ENCODE results near the gene CELF2. TPM values are rescaled to one million over a fixed set of nuclear protein-coding genes. Genes with fewer than 3 reads are reported as not detected.

Gene CELF2
- total RNA-seq, 1 donor = 135 TPM

DNA sequence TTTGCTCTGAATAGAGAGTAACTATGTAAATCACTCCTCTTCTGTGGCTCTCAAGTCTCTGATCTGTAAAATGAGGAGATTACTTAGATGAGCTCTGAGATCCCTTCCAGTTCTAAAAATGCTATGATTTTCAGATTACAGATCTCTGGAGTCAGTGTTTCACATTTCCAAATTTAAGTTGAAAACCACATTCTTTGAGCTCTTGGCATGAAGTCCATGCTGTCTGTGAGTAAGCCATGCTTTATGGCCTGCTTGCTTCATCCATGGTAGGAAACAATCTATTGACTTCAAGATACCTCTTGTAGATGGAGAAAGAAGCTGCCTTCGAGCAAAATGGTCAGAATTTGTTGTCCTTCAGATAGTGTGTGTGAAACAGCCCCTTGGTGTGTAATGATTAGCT is 64.9 kb downstream of the CELF2 start:
- H3K9me3 ChIP-seq (ENCODE audit: low read depth, low read length) = no peaks in the 10 kb centered on the region
- no peak overlapping the region for H3K4me3 ChIP-seq (ENCODE audit: low read length)
- H3K4me1 ChIP-seq (ENCODE audit: insufficient read depth, low read length) = no peaks in the 10 kb centered on the region
- no peaks in the 10 kb centered on the region for H3K27me3 ChIP-seq (ENCODE audit: insufficient read depth, low read length)

DNA sequence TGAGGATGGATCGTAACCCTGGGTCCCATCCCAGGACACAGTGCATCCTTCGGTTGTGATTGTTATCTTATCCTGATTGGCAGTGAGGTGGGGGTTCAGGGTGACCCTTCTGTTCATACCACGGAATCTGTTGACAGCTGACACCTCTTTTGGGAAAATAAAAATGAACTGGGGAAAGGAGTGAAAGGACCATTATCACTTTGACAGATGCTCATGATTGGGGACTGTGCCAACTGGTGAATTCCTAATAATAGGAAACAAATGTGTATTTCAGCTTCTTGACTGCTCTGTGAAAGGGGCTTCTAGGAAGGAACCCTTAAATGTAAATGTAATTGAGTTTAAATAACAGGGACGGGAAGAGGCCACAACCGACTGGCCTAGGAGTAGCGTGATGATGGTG is 65.4 kb downstream of the CELF2 start:
- no peaks in the 10 kb centered on the region for H3K27me3 ChIP-seq (ENCODE audit: insufficient read depth, low read length)
- no peaks in the 10 kb centered on the region for H3K4me1 ChIP-seq (ENCODE audit: insufficient read depth, low read length)
- H3K9me3 ChIP-seq (ENCODE audit: low read depth, low read length) = no peaks in the 10 kb centered on the region
- no peak overlapping the region for H3K4me3 ChIP-seq (ENCODE audit: low read length)

DNA sequence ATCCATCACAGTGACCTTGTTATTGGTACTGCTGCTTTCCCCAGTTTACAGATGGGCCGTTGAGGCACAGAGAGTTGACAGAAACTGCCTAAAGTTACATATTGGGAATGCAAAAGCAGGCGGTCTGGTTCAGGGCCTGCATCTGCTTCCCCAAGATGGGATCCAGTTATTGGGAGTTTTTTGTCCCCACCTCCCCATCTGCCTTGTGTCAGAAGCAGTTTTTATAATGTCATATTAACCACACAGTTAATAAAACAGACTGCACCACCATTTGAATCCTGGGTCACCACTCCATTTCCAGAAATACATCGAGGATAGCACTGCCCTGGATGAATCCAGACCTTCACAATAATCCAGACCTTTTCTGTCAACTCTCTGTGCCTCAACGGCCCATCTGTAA is 67.9 kb downstream of the CELF2 start:
- H3K9me3 ChIP-seq (ENCODE audit: low read depth, low read length) = no peaks in the 10 kb centered on the region
- no peaks in the 10 kb centered on the region for H3K27me3 ChIP-seq (ENCODE audit: insufficient read depth, low read length)
- no peaks in the 10 kb centered on the region for H3K4me1 ChIP-seq (ENCODE audit: insufficient read depth, low read length)
- H3K4me3 ChIP-seq (ENCODE audit: low read length) = no peak overlapping the region

DNA sequence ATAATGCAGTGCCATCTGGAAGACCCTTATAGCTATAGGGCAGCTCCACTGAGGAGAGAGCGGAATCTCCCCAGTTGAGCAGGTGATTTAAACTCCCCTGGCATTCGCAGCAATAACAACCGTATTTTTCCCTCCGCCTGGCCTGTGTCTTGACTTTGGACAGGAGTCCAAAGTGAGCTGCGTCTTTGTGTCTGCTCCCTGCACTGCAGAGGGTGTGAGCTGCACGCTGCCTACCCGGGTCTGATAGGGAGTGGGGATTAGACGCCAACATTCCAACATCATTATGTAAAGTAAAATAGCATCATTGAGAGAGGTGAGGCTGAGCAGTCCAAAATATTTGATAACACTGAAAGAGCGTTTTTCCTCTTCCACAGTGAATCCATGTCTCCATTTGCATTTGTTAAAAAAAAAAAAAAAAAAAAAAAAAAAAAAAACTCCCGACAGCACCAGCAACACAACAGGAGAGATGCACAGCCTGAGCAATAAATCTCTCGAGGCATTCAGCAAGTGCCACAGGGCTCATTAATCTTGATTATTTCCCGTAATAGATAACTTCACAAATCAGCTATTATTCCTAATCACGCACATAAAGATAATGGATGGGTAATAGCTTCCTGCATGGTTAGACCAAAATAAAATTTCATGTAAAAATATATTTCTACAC is 68.6 kb downstream of the CELF2 start:
- Histone ChIP-seq H3K4me1 (ENCODE audit: insufficient read depth, low read length) (no peaks in the 10 kb centered on the region), H3K4me3 (ENCODE audit: low read length) (no peak overlapping the region), H3K27me3 (ENCODE audit: insufficient read depth, low read length) (no peaks in the 10 kb centered on the region), H3K9me3 (ENCODE audit: low read depth, low read length) (no peaks in the 10 kb centered on the region)

DNA sequence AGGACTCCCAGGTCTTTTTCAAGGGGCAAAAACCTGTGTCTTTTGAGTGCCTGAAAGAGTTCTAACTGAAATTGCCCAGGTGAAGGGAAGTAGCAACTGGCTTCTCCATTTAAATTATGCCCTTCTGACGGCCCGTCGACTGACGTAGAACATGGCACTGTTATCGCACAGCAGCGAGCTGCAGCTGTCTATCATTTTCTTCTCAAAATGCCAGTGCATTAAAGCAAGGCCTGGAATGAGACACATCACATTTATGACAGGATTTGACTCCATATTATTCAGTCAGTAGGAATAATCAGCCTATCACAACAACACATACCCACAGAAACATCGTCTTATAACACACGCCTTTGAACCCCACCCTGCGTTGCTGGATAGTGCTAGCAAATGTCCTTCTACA is 69.7 kb downstream of the CELF2 start:
- Histone ChIP-seq H3K27me3 (ENCODE audit: insufficient read depth, low read length) (no peaks in the 10 kb centered on the region), H3K4me1 (ENCODE audit: insufficient read depth, low read length) (no peaks in the 10 kb centered on the region), H3K9me3 (ENCODE audit: low read depth, low read length) (no peaks in the 10 kb centered on the region), H3K4me3 (ENCODE audit: low read length) (no peak overlapping the region)

DNA sequence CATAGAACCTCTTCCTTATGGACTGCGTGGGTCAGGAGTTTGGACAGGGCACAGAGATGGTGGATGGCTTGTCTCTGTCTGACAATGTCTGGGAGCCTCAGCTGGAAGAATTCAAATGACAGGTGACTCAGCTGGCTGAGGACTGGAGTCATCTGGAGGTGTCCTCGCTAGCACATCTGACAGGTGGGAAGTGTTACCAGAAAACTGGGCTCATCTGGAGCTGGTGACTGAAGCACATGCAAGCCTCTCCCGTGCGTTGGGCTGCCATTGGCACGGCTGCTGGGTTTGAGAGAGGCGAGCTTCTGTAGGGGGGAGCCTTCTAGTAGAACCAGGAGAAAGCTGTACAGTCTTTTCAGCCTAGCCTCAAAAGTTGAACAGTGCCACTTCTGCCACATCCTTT is 71.0 kb downstream of the CELF2 start:
- no peaks in the 10 kb centered on the region for H3K4me1 ChIP-seq (ENCODE audit: insufficient read depth, low read length)
- no peaks in the 10 kb centered on the region for H3K27me3 ChIP-seq (ENCODE audit: insufficient read depth, low read length)
- no peak overlapping the region for H3K4me3 ChIP-seq (ENCODE audit: low read length)
- no peaks in the 10 kb centered on the region for H3K9me3 ChIP-seq (ENCODE audit: low read depth, low read length)

DNA sequence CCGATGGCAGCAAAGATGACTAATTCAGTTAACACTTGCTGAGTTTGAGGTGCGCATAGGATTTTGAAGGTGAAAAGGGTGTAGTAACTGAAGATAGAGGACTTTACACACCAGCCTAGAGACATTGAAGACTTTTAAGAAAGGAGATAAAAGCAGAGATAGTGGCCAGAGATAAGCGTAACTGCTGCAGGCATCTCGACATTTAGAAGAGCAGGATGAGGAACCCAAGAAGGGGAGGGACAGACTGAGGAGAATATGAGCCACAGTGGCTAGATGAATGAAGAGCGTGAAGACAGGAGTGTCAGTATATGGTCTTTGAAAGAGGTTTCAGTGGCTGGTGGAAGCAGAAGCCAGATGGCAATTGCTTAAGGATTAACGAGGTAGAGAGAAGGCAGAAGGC is 71.6 kb downstream of the CELF2 start:
- Histone ChIP-seq H3K9me3 (ENCODE audit: low read depth, low read length) (no peaks in the 10 kb centered on the region), H3K27me3 (ENCODE audit: insufficient read depth, low read length) (no peaks in the 10 kb centered on the region), H3K4me3 (ENCODE audit: low read length) (no peak overlapping the region), H3K4me1 (ENCODE audit: insufficient read depth, low read length) (no peaks in the 10 kb centered on the region)

DNA sequence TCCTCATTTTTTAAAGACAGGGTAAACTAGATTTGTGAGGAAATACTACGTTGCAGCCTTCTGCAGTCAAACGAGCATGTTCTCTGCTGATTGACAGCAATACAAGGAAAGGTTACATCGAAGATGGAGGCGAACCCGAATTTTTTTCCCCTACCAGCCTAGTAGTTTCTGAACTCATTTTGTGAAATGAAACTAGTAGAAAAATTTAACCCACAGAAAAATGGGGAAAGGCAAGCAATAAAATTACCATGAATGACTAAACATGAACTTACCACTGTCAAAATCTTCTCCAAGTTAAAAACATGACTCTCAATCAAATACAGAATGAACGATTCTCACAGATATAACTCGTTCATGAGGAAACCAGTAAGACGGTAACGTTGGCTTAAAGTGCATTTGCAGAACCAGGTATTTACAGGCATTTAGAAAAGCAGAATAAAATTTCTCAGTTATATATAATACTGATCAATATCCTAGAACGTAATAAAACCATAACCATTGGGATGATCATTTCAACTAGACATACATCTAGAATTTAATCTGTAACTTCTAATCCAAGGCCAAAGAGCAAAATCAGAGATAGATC is 73.9 kb downstream of the CELF2 start:
- Histone ChIP-seq H3K9me3 (ENCODE audit: low read depth, low read length) (no peaks in the 10 kb centered on the region), H3K27me3 (ENCODE audit: insufficient read depth, low read length) (no peaks in the 10 kb centered on the region), H3K4me3 (ENCODE audit: low read length) (no peak overlapping the region)

DNA sequence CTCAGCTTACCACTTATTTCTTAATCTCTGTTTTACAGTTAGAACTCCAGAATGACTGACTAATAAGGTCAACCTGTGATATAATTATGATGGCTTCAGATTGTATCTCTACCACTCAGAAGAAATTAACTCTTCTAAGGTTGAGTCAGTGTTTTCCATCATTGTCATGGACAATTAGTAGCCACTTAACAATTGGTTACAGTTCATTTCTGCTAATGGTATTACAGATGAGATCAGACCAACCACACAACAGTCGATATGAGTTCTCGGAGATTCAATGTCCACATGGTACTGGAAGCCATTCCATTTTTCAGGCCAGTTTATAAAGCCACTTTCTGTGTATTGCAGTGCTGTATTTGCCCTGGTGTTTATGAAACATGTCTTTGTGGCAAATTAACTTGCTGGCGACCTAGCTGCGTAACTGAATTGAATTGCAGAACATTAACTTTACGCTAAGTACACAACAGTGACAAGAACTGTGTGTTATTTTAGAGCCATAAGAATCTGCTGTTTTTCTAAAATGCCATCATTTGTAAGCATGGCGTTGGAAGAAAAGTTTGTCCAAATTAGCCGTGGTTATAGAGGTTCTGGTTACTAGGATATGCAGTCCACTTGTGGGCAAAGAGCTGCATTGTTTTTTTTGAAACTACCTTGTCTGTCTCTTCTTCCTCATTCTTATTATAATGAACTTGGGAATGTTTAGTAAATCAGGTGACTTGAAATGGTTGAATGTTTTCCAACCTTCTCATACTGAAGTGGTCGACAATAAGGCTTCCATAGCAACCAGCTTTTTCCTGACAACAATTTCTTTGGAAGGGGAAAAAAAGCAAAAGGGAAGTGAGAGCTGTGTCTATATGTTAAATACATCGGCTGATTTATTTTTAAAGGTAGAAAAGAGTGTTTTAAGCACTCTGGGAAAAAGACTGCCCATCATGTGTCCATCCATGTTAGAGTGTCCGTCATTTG is 76.4 kb downstream of the CELF2 start:
- no peaks in the 10 kb centered on the region for H3K9me3 ChIP-seq (ENCODE audit: low read depth, low read length)
- no peaks in the 10 kb centered on the region for H3K27me3 ChIP-seq (ENCODE audit: insufficient read depth, low read length)
- H3K4me3 ChIP-seq (ENCODE audit: low read length) = no peak overlapping the region
- H3K4me1 ChIP-seq (ENCODE audit: insufficient read depth, low read length) = no peaks in the 10 kb centered on the region

More for the DNA sequence above, 73.9 kb downstream of the CELF2 start:
- no peaks in the 10 kb centered on the region for H3K4me1 ChIP-seq (ENCODE audit: insufficient read depth, low read length)

DNA sequence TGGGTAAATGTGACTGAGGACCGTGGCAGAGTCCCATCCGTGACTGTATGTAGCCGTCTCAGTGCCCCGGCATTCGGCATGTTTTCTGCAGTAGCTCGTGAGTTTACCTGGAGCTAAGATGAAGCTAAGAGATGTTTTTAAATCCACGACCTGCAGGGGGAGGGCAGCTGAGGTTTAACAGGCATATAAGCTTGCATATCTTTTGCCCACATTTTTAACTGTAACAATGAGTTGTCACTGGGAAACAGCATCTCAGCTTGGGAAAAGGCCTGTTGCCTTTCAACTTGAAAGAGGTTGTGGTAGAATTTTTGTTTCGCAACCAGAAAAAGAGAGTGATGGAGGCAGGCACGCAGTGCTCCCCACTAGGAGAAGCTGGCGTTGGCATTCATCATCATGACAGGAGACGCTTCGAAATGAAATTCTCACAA is 77.7 kb downstream of the CELF2 start:
- no peak overlapping the region for H3K4me3 ChIP-seq (ENCODE audit: low read length)
- no peaks in the 10 kb centered on the region for H3K9me3 ChIP-seq (ENCODE audit: low read depth, low read length)
- no peaks in the 10 kb centered on the region for H3K4me1 ChIP-seq (ENCODE audit: insufficient read depth, low read length)
- H3K27me3 ChIP-seq (ENCODE audit: insufficient read depth, low read length) = no peaks in the 10 kb centered on the region

DNA sequence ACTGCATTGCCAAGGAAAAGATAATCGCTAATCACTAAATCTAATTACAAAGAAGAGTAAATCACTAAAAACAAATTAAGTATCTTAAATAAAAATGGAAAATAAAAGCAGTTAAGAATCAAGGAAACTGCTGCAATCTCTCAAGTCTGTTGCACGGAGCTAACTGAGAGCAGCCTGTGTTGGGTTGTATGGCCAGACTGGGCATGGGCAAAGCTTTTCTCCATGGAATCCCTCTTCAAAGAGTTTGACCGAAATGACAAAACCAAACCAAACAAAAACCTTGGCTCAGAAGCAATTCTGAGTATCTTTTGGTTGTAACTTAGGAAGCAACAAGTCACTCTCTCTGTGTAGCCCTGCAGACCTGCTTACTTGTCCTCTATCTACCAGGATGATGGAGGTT is 78.8 kb downstream of the CELF2 start:
- Histone ChIP-seq H3K27me3 (ENCODE audit: insufficient read depth, low read length) (no peaks in the 10 kb centered on the region), H3K4me1 (ENCODE audit: insufficient read depth, low read length) (no peaks in the 10 kb centered on the region), H3K9me3 (ENCODE audit: low read depth, low read length) (no peaks in the 10 kb centered on the region), H3K4me3 (ENCODE audit: low read length) (no peak overlapping the region)

DNA sequence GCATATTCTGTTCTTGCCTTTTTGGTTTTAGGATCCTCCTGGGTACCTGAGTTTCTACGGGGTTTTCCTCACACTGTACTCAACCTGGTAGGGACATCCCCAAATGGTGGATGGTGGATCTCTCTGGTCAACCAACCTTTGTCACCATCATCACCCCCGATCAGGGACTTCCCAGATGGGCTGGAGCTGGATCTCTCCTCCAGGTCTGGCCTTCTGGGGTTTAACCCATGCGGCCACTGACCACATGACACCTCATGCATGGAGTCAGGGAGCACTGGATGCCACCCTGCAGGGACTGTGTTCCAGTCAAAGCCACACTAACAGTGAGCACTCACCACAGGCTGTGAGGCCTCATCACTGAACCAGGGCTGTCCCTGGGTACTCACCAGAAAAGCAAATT is 80.0 kb downstream of the CELF2 start:
- H3K4me3 ChIP-seq (ENCODE audit: low read length) = no peak overlapping the region
- H3K27me3 ChIP-seq (ENCODE audit: insufficient read depth, low read length) = no peaks in the 10 kb centered on the region
- no peaks in the 10 kb centered on the region for H3K9me3 ChIP-seq (ENCODE audit: low read depth, low read length)
- H3K4me1 ChIP-seq (ENCODE audit: insufficient read depth, low read length) = no peaks in the 10 kb centered on the region

DNA sequence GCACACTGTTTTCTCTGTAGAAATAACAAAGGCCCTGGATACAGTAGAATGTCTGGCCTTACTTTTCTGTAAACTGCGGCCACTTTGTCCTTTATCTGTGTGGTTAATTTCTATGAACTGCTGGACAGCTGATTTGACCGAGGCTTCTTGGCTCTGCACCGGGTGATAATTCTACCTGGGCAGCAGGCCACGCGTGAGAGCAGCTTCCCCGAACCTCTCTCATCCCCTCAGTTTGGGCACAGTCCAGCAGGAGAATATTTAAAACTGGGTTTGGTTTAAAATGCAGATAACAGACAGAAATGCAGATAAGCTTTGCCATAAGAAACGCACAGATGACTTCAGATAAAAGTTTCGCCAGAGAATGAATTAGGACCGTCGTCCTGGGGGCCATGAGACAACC is 81.0 kb downstream of the CELF2 start:
- Histone ChIP-seq H3K9me3 (ENCODE audit: low read depth, low read length) (no peaks in the 10 kb centered on the region), H3K4me1 (ENCODE audit: insufficient read depth, low read length) (no peaks in the 10 kb centered on the region), H3K4me3 (ENCODE audit: low read length) (no peak overlapping the region), H3K27me3 (ENCODE audit: insufficient read depth, low read length) (no peaks in the 10 kb centered on the region)

DNA sequence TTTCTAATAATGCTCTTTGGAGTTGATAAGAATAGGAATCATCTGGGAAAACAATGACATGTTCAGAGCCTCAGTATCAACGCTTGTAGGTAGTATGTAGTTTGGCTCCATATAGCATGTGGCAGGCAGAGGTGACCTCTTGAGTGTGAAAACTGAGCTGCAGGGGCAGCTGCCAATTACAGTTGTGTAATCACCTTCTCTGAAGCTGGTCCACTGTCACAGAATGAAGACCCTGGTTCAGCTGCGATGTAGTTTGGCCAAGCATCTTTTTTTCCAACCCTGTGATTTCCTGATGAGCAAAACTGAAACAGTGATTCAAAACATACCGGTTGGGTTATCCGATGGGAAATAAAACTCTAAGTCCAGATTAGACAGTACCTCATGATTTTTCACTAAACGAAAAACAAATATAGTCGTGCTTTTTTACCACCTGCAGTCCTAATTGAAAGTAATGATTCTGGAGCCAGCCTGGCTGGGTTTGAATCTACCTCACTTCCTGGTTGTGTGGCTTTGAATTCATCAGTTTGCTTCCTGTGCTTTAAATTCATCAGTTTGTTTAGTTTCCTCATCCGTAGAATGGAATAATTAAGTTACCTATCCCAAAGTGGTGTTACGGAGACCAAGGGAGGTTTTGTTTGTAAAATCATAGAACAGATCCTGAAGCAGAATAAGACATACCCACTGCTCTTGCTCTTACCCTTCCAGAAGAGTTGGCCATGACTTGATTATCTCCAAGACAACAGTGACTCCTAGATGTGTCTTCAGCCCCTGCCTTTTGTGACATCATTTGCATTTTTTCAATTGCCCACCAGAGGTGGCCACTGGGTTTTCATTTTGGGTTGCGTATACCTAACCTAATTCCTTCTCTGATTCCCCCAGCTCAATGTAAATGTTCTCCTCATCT is 87.4 kb downstream of the CELF2 start:
- H3K9me3 ChIP-seq (ENCODE audit: low read depth, low read length) = no peaks in the 10 kb centered on the region
- H3K27me3 ChIP-seq (ENCODE audit: insufficient read depth, low read length) = no peaks in the 10 kb centered on the region
- no peak overlapping the region for H3K4me3 ChIP-seq (ENCODE audit: low read length)
- peaks cover 6% of the 10 kb centered on the region for H3K4me1 ChIP-seq (ENCODE audit: insufficient read depth, low read length)

DNA sequence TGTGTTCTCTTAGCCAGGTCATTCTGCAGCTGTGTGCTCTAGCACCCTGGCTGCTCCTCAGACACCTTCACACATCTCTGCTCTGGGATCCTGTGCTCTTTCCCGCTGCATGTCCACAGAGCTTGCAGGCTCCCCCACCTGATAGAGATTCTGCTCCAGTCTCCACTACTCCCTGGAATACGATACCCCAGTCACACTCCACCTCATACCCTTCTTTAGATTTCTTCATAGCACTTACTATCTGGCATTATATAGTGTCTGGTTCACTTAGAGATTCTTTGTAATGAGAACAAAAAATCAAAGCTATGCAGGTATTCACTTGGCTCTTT is 88.0 kb downstream of the CELF2 start:
- H3K27me3 ChIP-seq (ENCODE audit: insufficient read depth, low read length) = no peaks in the 10 kb centered on the region
- H3K4me1 ChIP-seq (ENCODE audit: insufficient read depth, low read length) = peaks cover 6% of the 10 kb centered on the region
- H3K9me3 ChIP-seq (ENCODE audit: low read depth, low read length) = no peaks in the 10 kb centered on the region
- no peak overlapping the region for H3K4me3 ChIP-seq (ENCODE audit: low read length)

All from mononuclear cell (primary cell).